Fibroblast of pulmonary artery (primary cell): ENCODE data around the gene SSU72.

ENCODE experiments used
- DNase-seq: peaks from one replicate; pipeline ENCODE4 v3.0.0-alpha.2; 2010; ENCODE audit warnings: low read depth
- H3K4me3 ChIP-seq: replicated peaks from 2 replicates; pipeline ENCODE4 v1.5.1; 2011; ENCODE audit warnings: low read depth, mild to moderate bottlenecking, control low read depth, low read length, moderate library complexity
- CTCF ChIP-seq: IDR thresholded peaks from 2 replicates; pipeline ENCODE4 v1.5.1; 2011; ENCODE audit warnings: mild to moderate bottlenecking, control low read depth, low read length, inconsistent platforms; ENCODE audit errors: missing control alignments

The SSU72 gene

GRCh38 chr1:1599935-1600860, 25.5 kb upstream of the SSU72 start, which contains the start of gene FNDC10:
Gene FNDC10 (minus strand): TSS chr1:1600135. CDS start chr1:1600015, 120 bp downstream.
- H3K4me3 ChIP-seq, result peak within 1 kb of the TSS; percentile 46
- no peak for DNase-seq
- no peak for TF ChIP-seq CTCF

- peak; percentile 42 for DNase-seq
- TF ChIP-seq CTCF, result no peak
- no peak overlapping the region for H3K4me3 ChIP-seq
Observed at GRCh38 chr1:1599030-1599934, 24.6 kb upstream of the SSU72 start.

- TF ChIP-seq CTCF, result no peak
- no peak for DNase-seq
- no peak overlapping the region for H3K4me3 ChIP-seq
Observed at GRCh38 chr1:1598720-1599029, 24.0 kb upstream of the SSU72 start.

GRCh38 chr1:1598051-1598719, 23.5 kb upstream of the SSU72 start:
- no peak for DNase-seq
- no peak overlapping the region for H3K4me3 ChIP-seq
- TF ChIP-seq CTCF, result no peak

GRCh38 chr1:1597275-1597930, 22.7 kb upstream of the SSU72 start:
- peak; percentile 31 for TF ChIP-seq CTCF
- H3K4me3 ChIP-seq, result no peak overlapping the region
- no peak for DNase-seq
